SK-N-SH treated with all-trans-retinoic acid at 6 μM for 48 hours (cell line): Measurements from ENCODE around the gene RASSF4.

Source experiments
- ATAC-seq: fragments of 200-7000 bp; cut with Tn5 transposase; 3 replicates; pipeline ENCODE4 v1.9.1; 2020; ENCODE audit warnings: mild to moderate bottlenecking, moderate library complexity
- ARNTL ChIP-seq: fragments of 450-650 bp; formaldehyde crosslinking; IDR thresholded peaks from 2 replicates; pipeline ENCODE4 v1.5.0; 2020; ENCODE audit warnings: low read depth, mild to moderate bottlenecking, moderate library complexity, borderline replicate concordance
- BACH2 ChIP-seq: fragments of 250-450 bp; sonication (Bioruptor Pico); IDR thresholded peaks from 2 replicates; pipeline ENCODE4 v1.9.0; 2021; ENCODE audit warnings: mild to moderate bottlenecking, borderline replicate concordance
- CSDC2 ChIP-seq: fragments of 250-450 bp; sonication (Bioruptor Pico); IDR thresholded peaks from 2 replicates; pipeline ENCODE4 v1.5.0; 2020; ENCODE audit warnings: mild to moderate bottlenecking, moderate library complexity
- ESRRG ChIP-seq: fragments of 250-450 bp; sonication (Bioruptor Pico); IDR thresholded peaks from 2 replicates; pipeline ENCODE4 v1.6.1; 2021; ENCODE audit warnings: mild to moderate bottlenecking
- GLIS3 ChIP-seq: fragments of 250-450 bp; sonication (Bioruptor Pico); IDR thresholded peaks from 2 replicates; pipeline ENCODE4 v1.5.0; 2020; ENCODE audit warnings: mild to moderate bottlenecking, moderate library complexity
- ISL1 ChIP-seq: fragments of 250-450 bp; sonication (Bioruptor Pico); IDR thresholded peaks from 2 replicates; pipeline ENCODE4 v2.1.2; 2022; ENCODE audit warnings: mild to moderate bottlenecking, moderate library complexity
- OSR1 ChIP-seq: fragments of 250-450 bp; sonication (Bioruptor Pico); IDR thresholded peaks from 2 replicates; pipeline ENCODE4 v1.8.0; 2022; ENCODE audit warnings: moderate library complexity, mild to moderate bottlenecking, inconsistent platforms
- PPARA ChIP-seq: fragments of 250-450 bp; sonication (Bioruptor Pico); IDR thresholded peaks from 2 replicates; pipeline ENCODE4 v1.5.0; 2020; ENCODE audit warnings: mild to moderate bottlenecking, borderline replicate concordance
- RARB ChIP-seq: fragments of 250-450 bp; sonication (Bioruptor Pico); IDR thresholded peaks from 2 replicates; pipeline ENCODE4 v1.8.0; 2021; ENCODE audit warnings: mild to moderate bottlenecking, moderate library complexity
- SNAI2 ChIP-seq: fragments of 250-450 bp; sonication (Bioruptor Pico); IDR thresholded peaks from 2 replicates; pipeline ENCODE4 v1.5.0; 2020; ENCODE audit warnings: mild to moderate bottlenecking, moderate library complexity
- TCF4 ChIP-seq: fragments of 250-450 bp; sonication (Bioruptor Pico); IDR thresholded peaks from 2 replicates; pipeline ENCODE4 v1.8.0; 2021; ENCODE audit warnings: mild to moderate bottlenecking, moderate library complexity, borderline replicate concordance
- TOX ChIP-seq: fragments of 250-450 bp; sonication (Bioruptor Pico); IDR thresholded peaks from 2 replicates; pipeline ENCODE4 v1.8.0; 2021; ENCODE audit warnings: mild to moderate bottlenecking, moderate library complexity, borderline replicate concordance
- ZC3H10 ChIP-seq: fragments of 250-450 bp; sonication (Bioruptor Pico); IDR thresholded peaks from 2 replicates; pipeline ENCODE4 v1.5.1; 2021; ENCODE audit warnings: mild to moderate bottlenecking, moderate library complexity
- ZFP3 ChIP-seq: fragments of 250-450 bp; sonication (Bioruptor Pico); IDR thresholded peaks from 2 replicates; pipeline ENCODE4 v1.5.0; 2020; ENCODE audit warnings: mild to moderate bottlenecking, moderate library complexity
- ZFP30 ChIP-seq: fragments of 450-650 bp; formaldehyde crosslinking; IDR thresholded peaks from 2 replicates; pipeline ENCODE4 v1.5.0; 2022; ENCODE audit warnings: mild to moderate bottlenecking, moderate library complexity
- ZNF565 ChIP-seq: fragments of 450-650 bp; formaldehyde crosslinking; conservative IDR thresholded peaks from 2 replicates; pipeline ENCODE4 v1.5.0; 2020; ENCODE audit warnings: low read depth, mild to moderate bottlenecking, moderate library complexity
- ZNF70 ChIP-seq: fragments of 450-650 bp; formaldehyde crosslinking; IDR thresholded peaks from 2 replicates; pipeline ENCODE4 v1.5.0; 2020; ENCODE audit warnings: mild to moderate bottlenecking, moderate library complexity
- ZNF8 ChIP-seq: fragments of 450-650 bp; formaldehyde crosslinking; IDR thresholded peaks from 2 replicates; pipeline ENCODE4 v1.5.0; 2020; ENCODE audit warnings: mild to moderate bottlenecking, moderate library complexity
- TF ChIP-seq, protein P1 (sequence below): fragments of 250-450 bp; sonication (Bioruptor Pico); IDR thresholded peaks from 2 replicates; pipeline ENCODE4 v1.5.0; 2020; ENCODE audit warnings: mild to moderate bottlenecking, moderate library complexity
- TF ChIP-seq, protein P2 (sequence below): fragments of 250-450 bp; sonication (Bioruptor Pico); IDR thresholded peaks from 2 replicates; pipeline ENCODE4 v1.8.0; 2021; ENCODE audit warnings: low read depth, mild to moderate bottlenecking, moderate library complexity, borderline replicate concordance
- TF ChIP-seq, protein P3 (sequence below): fragments of 250-450 bp; sonication (Bioruptor Pico); IDR thresholded peaks from 2 replicates; pipeline ENCODE4 v1.8.0; 2020; ENCODE audit warnings: mild to moderate bottlenecking, moderate library complexity, borderline replicate concordance
- TF ChIP-seq, protein P4 (sequence below): fragments of 250-450 bp; sonication (Bioruptor Pico); IDR thresholded peaks from 2 replicates; pipeline ENCODE4 v1.5.1; 2020; ENCODE audit warnings: low read depth, mild to moderate bottlenecking, moderate library complexity

RASSF4 gene

DNA sequence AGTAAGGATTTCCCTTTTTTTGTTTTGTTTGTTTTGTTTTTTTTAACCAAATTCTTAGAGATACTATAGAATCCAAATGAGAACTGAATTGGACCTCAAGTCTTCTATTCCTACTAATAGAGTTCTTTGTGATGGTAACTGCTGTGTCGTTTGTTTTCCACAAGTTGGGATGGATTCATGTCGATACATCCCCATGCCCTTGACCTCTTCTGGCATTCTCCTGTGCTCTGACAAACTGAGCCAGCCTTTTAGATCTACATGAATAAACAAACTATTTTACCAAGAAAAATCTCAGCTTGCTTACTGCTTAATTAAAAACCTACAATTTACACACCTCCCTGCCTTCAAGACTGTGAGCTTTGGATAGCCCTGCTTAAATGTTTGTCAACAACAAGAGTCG, 45.1 kb downstream of the RASSF4 start (continued):
- TF ChIP-seq, protein P1, sequence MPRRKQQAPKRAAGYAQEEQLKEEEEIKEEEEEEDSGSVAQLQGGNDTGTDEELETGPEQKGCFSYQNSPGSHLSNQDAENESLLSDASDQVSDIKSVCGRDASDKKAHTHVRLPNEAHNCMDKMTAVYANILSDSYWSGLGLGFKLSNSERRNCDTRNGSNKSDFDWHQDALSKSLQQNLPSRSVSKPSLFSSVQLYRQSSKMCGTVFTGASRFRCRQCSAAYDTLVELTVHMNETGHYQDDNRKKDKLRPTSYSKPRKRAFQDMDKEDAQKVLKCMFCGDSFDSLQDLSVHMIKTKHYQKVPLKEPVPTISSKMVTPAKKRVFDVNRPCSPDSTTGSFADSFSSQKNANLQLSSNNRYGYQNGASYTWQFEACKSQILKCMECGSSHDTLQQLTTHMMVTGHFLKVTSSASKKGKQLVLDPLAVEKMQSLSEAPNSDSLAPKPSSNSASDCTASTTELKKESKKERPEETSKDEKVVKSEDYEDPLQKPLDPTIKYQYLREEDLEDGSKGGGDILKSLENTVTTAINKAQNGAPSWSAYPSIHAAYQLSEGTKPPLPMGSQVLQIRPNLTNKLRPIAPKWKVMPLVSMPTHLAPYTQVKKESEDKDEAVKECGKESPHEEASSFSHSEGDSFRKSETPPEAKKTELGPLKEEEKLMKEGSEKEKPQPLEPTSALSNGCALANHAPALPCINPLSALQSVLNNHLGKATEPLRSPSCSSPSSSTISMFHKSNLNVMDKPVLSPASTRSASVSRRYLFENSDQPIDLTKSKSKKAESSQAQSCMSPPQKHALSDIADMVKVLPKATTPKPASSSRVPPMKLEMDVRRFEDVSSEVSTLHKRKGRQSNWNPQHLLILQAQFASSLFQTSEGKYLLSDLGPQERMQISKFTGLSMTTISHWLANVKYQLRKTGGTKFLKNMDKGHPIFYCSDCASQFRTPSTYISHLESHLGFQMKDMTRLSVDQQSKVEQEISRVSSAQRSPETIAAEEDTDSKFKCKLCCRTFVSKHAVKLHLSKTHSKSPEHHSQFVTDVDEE (CRISPR knock-in tag): no peak
- TF ChIP-seq ZFP30 (no peak), TCF4 (CRISPR knock-in tag) (no peak)

DNA sequence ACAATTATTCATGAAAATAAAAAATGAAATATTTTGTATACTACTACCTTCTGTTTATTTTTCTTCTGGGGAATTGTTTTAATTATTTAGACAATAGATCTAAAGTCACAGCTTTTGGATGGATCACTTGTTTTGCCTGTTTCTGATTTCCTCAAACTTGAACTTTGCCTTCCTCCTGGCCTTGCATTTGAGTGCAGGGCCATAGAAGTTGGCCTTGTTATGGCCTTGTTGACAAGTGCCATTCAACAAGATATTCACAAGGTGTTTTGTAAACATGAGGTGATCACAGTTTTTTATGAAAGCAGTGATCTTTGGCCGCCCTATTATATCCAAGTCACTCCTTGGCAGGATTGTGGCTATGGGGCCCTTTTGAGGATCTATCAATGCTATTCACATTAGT, 45.7 kb downstream of the RASSF4 start:
- no peak for ATAC-seq
- no peak for TF ChIP-seq RARB
- TF ChIP-seq CSDC2 (CRISPR knock-in tag): no peak
- TF ChIP-seq ZFP3 (CRISPR knock-in tag): no peak
- TF ChIP-seq GLIS3 (CRISPR knock-in tag): no peak
- TF ChIP-seq, protein P2, sequence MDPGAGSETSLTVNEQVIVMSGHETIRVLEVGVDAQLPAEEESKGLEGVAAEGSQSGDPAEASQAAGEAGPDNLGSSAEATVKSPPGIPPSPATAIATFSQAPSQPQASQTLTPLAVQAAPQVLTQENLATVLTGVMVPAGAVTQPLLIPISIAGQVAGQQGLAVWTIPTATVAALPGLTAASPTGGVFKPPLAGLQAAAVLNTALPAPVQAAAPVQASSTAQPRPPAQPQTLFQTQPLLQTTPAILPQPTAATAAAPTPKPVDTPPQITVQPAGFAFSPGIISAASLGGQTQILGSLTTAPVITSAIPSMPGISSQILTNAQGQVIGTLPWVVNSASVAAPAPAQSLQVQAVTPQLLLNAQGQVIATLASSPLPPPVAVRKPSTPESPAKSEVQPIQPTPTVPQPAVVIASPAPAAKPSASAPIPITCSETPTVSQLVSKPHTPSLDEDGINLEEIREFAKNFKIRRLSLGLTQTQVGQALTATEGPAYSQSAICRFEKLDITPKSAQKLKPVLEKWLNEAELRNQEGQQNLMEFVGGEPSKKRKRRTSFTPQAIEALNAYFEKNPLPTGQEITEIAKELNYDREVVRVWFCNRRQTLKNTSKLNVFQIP (CRISPR knock-in tag): no peak
- no peak for TF ChIP-seq ARNTL (CRISPR knock-in tag)
- no peak for TF ChIP-seq ZC3H10 (CRISPR knock-in tag)
- TF ChIP-seq TOX (CRISPR knock-in tag): no peak
- TF ChIP-seq SNAI2: no peak
- no peak for TF ChIP-seq ISL1 (CRISPR knock-in tag)
- TF ChIP-seq, protein P3, sequence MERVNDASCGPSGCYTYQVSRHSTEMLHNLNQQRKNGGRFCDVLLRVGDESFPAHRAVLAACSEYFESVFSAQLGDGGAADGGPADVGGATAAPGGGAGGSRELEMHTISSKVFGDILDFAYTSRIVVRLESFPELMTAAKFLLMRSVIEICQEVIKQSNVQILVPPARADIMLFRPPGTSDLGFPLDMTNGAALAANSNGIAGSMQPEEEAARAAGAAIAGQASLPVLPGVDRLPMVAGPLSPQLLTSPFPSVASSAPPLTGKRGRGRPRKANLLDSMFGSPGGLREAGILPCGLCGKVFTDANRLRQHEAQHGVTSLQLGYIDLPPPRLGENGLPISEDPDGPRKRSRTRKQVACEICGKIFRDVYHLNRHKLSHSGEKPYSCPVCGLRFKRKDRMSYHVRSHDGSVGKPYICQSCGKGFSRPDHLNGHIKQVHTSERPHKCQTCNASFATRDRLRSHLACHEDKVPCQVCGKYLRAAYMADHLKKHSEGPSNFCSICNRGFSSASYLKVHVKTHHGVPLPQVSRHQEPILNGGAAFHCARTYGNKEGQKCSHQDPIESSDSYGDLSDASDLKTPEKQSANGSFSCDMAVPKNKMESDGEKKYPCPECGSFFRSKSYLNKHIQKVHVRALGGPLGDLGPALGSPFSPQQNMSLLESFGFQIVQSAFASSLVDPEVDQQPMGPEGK (CRISPR knock-in tag): no peak
- TF ChIP-seq BACH2: no peak
- TF ChIP-seq, protein P4, sequence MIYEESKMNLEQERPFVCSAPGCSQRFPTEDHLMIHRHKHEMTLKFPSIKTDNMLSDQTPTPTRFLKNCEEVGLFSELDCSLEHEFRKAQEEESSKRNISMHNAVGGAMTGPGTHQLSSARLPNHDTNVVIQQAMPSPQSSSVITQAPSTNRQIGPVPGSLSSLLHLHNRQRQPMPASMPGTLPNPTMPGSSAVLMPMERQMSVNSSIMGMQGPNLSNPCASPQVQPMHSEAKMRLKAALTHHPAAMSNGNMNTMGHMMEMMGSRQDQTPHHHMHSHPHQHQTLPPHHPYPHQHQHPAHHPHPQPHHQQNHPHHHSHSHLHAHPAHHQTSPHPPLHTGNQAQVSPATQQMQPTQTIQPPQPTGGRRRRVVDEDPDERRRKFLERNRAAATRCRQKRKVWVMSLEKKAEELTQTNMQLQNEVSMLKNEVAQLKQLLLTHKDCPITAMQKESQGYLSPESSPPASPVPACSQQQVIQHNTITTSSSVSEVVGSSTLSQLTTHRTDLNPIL: no peak
- no peak for TF ChIP-seq ESRRG (CRISPR knock-in tag)
- no peak for TF ChIP-seq TCF4 (CRISPR knock-in tag)
- TF ChIP-seq PPARA (CRISPR knock-in tag): no peak
- TF ChIP-seq ZNF8 (CRISPR knock-in tag): no peak
- TF ChIP-seq OSR1 (CRISPR knock-in tag): no peak
- TF ChIP-seq, protein P1 (CRISPR knock-in tag): no peak

DNA sequence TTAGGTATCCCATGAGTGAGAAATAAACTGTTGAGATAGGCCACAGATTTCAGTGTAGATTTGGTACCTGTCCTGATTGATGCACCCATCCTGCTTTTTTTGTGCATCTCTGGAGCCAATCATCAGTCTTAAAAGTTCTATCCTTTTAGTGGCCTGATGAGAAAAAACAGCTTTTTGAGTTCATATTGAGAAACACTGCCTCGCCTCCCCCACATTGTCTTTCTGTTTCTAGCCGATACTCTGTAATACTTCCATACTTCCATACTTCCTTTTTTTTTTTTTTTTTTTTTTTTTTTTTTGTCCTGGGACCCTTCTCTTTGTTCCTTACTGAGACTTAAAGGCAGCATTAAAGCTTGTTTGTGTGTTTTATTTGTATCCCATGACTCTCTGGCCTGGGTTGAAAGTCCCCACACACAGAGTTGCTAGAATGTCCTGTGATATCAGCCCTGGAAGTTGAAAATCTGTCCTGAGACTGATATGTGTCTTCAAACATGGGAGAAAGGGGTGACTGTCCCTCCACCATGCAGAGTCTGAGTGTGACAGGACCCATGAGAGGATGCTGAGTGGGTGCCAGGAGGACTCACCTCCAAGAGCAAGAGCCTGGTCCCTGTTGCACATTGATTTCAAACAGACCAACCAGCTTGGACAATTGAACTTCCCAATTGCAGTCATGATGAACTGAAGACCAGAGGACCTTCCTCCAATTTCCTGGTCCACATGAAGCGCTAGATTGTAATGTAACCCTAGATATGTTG, 46.9 kb downstream of the RASSF4 start:
- no peak for TF ChIP-seq GLIS3 (CRISPR knock-in tag)
- TF ChIP-seq ZNF70: no peak
- TF ChIP-seq ESRRG (CRISPR knock-in tag): no peak
- TF ChIP-seq RARB: no peak
- no peak for TF ChIP-seq ZFP3 (CRISPR knock-in tag)
- no peak for TF ChIP-seq CSDC2 (CRISPR knock-in tag)
- no peak for TF ChIP-seq TOX (CRISPR knock-in tag)
- TF ChIP-seq, protein P2 (CRISPR knock-in tag): no peak
- TF ChIP-seq ZNF8 (CRISPR knock-in tag): no peak
- TF ChIP-seq PPARA (CRISPR knock-in tag): no peak
- no peak for TF ChIP-seq ISL1 (CRISPR knock-in tag)
- TF ChIP-seq ZNF565 (CRISPR knock-in tag): no peak
- TF ChIP-seq ZC3H10 (CRISPR knock-in tag): no peak
- no peak for ATAC-seq
